ENCODE results near the gene EXOC7.
"Not testable (repeated sequence)": the region's sequence is repeated elsewhere in the genome, so short reads cannot be mapped to it uniquely, and the experiment has no call there.

DNA sequence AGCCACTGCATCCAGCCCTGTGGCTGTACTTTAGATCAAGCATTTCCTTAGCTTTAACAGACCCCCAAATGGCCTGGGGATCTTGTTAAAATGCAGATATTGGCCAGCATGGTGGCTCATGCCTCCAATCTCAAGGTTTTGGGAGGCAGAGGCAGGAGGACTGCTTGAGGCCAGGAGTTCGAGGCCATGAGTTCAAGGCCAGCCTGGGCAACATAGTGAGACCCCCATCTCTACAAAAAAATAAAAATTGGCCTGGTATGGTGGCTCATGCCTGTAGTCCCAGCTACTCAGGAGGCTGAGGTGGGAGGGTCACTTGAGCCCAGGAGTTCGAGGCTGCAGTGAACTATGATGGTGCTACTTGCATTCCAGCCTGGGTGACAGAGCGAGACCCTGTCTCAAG, 60.7 kb downstream of the EXOC7 start:
- TF ChIP-seq CTCF, POLR2AphosphoS5, POLR2A (IDR thresholded peaks at IDR 0.05): not testable (repeated sequence)

All from prostate gland (tissue), 2 donors.